ENCODE results near the gene NPC2. TPM values are rescaled to one million over a fixed set of nuclear protein-coding genes. Genes with fewer than 3 reads are reported as not detected.

The NPC2 gene
- total and polyA plus RNA-seq, 2 donors, result 99.8 to 288 TPM

DNA sequence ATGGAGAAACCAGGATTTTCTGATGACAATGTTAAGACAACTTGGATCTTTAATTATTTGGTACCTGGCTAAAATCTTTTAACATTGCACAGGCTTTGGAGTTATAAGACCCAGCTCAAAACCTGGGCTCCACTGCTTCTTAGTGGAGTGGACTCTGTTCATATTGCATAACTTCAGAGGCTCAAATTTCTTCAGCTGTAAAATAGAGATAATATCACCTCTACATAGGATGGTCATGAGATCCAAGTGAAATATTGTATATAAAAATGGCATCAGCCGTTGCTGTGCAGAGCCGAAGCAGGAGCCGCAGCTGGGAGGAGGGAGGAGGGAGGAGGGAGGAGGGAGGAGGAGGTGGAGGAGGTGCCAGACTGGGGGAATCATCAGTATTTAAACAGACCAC, 10.5 kb downstream of the NPC2 start:
- Histone ChIP-seq H3K36me3 (ENCODE audit: insufficient read depth) (peaks cover 6% of the 10 kb centered on the region), H3K27ac (ENCODE audit: low read depth) (no peak overlapping the region), H3K4me1 (ENCODE audit: insufficient read depth) (no peaks in the 10 kb centered on the region), H3K4me3 (ENCODE audit: low read depth, low read length) (no peak overlapping the region)
- DNase-seq (ENCODE audit: extremely low spot score), result no peak
- 73% methylated on average over 3 of the region's 3 CpGs for WGBS

DNA sequence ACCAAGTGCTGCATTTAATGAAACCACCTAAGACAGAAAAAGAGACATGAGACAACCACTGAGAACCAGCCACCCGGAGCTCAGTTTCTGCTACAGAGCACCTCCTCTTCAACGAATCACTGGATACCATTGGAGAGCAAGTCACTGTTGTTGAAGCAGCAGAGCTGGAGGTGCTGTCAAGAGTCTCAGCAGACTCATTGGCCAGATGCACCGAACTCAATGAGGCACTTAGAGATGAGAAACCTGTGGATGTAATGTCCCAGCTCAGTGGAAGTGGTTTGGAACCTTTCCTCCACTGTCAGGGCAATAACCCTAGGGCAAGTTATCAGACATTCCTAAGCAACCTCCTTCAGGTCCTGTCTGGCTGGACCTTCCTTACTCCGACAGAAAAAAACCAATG, 13.1 kb downstream of the NPC2 start:
- WGBS, result 80% methylated on average over 4 of the region's 4 CpGs
- H3K27ac ChIP-seq (ENCODE audit: low read depth), result no peak overlapping the region
- no peak overlapping the region for H3K4me3 ChIP-seq (ENCODE audit: low read depth, low read length)
- peaks cover 6% of the 10 kb centered on the region for H3K36me3 ChIP-seq (ENCODE audit: insufficient read depth)
- DNase-seq (ENCODE audit: extremely low spot score), result no peak
- H3K4me1 ChIP-seq (ENCODE audit: insufficient read depth), result no peaks in the 10 kb centered on the region

DNA sequence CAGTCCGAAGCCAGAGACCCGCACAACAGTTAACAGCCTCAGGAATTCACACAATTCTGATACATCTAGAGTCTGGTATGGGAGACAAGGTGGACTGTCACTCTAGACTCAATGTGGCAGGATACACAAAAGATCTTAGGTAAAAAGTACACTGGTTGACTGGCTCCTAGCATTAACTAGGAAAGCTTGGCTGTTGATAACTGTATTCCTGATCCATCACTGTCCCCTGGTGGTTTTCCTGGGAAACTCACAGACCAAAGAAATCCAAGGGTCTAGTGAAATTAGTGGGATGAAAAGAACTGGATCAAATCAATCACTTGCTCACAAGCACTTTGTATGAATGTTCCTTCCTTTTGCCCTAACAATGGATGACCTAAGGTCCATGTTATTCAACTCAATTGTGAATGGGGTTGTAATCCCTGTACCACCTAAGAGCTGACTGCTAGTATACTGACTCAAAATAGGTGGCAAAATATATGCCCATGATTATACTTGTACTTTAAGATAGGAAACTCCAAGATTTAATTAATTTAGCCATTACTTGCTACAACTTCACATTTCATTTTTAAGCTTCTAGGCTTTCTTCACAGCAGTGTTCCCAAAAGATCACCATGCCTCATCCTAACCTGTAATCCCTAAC, 14.0 kb downstream of the NPC2 start:
- Histone ChIP-seq H3K36me3 (ENCODE audit: insufficient read depth) (peaks cover 6% of the 10 kb centered on the region), H3K4me3 (ENCODE audit: low read depth, low read length) (no peak overlapping the region), H3K4me1 (ENCODE audit: insufficient read depth) (no peaks in the 10 kb centered on the region), H3K27ac (ENCODE audit: low read depth) (no peak overlapping the region)
- DNase-seq (ENCODE audit: extremely low spot score), result no peak
- 96% methylated on average over 2 of the region's 2 CpGs for WGBS

DNA sequence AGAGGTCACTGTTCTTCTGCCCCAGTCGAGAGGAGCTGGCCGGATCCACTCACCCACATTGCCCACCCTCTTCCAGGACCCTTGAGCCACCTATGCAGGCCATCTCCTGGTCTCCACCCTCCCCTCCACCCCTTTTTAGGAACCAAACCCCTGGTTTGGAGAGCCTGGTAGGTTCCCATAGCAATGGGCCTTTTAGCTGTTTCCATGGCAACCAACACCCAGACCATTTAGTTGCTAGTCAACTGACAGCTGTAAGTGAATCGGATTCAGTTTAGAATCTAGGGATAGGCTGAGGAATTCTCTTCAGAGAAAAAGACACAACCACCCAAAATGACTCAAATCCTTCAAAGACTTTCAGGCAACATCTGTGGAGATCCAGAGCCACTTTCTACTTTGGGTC, 16.5 kb downstream of the NPC2 start:
- H3K27ac ChIP-seq (ENCODE audit: low read depth), result no peak overlapping the region
- no peak overlapping the region for H3K4me3 ChIP-seq (ENCODE audit: low read depth, low read length)
- no peak for DNase-seq (ENCODE audit: extremely low spot score)
- no peaks in the 10 kb centered on the region for H3K36me3 ChIP-seq (ENCODE audit: insufficient read depth)
- 86% methylated on average over 3 of the region's 3 CpGs for WGBS
- H3K4me1 ChIP-seq (ENCODE audit: insufficient read depth), result no peaks in the 10 kb centered on the region

DNA sequence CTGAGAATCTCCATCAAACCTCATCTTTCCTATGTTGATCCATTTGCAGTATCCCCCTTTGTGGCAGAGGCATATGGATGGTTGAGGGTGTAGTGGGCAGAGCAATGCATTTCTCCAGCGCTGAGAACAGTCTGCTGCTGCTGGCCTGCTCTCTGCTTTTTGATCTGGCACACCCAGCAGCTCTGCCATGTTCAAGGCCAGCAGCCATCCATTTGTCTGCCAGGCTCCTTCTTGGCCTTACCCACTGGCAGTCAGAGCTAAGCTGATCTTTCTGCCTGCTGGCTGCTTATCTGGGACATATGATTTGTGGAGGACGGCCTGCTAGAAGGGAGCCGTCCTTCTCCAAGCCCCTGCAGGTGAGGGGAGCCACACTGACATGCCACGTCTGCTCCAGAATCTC, 17.0 kb downstream of the NPC2 start:
- no peak for DNase-seq (ENCODE audit: extremely low spot score)
- H3K36me3 ChIP-seq (ENCODE audit: insufficient read depth), result no peaks in the 10 kb centered on the region
- H3K4me1 ChIP-seq (ENCODE audit: insufficient read depth), result no peaks in the 10 kb centered on the region
- WGBS, result 84% methylated on average over 4 of the region's 4 CpGs
- H3K27ac ChIP-seq (ENCODE audit: low read depth), result no peak overlapping the region
- H3K4me3 ChIP-seq (ENCODE audit: low read depth, low read length), result no peak overlapping the region

DNA sequence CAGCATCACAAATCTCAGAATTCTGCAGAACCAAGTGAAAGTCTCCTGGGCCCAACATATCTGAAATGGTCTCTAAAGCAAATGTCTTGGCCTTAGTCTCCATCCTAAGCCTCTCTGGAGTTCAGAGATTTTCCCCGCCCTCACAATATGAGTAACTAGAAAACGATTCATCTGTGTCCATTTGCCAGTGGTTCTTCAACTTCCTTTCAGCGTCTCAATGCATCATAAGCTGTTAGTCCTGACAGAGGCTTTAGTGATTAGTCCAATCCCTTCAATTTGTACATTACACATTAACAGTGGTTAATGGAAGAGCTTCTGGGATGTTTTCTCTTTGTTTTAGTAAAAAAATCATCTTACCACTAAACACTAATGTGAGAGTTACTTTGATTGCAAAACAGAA, 17.4 kb downstream of the NPC2 start:
- no peaks in the 10 kb centered on the region for H3K36me3 ChIP-seq (ENCODE audit: insufficient read depth)
- no peak overlapping the region for H3K27ac ChIP-seq (ENCODE audit: low read depth)
- H3K4me3 ChIP-seq (ENCODE audit: low read depth, low read length), result no peak overlapping the region
- H3K4me1 ChIP-seq (ENCODE audit: insufficient read depth), result no peaks in the 10 kb centered on the region
- 43% methylated on average over 3 of the region's 3 CpGs for WGBS
- DNase-seq (ENCODE audit: extremely low spot score), result no peak

DNA sequence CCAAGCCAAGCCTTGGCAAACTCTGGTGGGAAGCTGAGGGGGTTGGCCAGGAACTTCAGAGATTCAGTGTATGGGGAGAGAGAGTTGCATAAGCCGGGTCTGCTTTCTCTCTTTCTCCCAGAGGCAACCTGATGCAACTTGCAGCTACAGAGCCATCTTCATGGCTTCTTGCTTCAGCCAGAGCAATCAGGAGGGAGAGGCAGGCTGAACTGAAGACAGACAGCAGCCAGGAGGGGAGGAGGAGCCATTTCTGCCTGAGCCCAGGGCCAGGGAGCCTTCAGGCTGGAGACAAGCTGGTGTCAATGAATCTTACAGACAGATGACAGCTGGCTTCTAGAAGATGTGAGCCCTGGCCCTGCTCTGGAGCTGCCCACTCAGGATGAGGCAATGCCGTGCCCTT, 18.7 kb downstream of the NPC2 start:
- Histone ChIP-seq H3K27ac (ENCODE audit: low read depth) (no peak overlapping the region), H3K36me3 (ENCODE audit: insufficient read depth) (no peaks in the 10 kb centered on the region), H3K4me1 (ENCODE audit: insufficient read depth) (no peaks in the 10 kb centered on the region), H3K4me3 (ENCODE audit: low read depth, low read length) (no peak overlapping the region)
- 80% methylated on average over 2 of the region's 2 CpGs for WGBS
- no peak for DNase-seq (ENCODE audit: extremely low spot score)

DNA sequence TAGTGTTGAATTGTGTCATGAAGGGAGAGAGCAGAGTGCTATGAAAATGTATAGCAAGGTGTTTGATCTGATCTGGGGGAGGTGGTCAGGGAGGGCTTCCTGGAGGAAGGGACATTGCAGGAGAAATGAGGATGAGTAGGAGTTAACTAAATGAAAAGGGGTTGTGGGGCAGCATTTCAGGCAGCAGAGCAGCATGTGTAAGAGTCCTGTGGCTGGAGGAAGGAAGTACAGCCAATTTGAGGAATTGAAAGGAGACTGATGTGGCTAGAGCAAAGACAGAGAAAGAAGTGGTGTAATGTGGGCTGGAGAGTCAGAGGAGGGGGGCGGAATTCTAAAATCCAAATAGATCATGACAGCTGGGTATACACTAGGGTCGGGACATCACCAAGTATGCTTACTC, 20.5 kb downstream of the NPC2 start:
- no peak overlapping the region for H3K27ac ChIP-seq (ENCODE audit: low read depth)
- H3K4me3 ChIP-seq (ENCODE audit: low read depth, low read length), result no peak overlapping the region
- WGBS, result 94% methylated on average over 2 of the region's 2 CpGs
- H3K36me3 ChIP-seq (ENCODE audit: insufficient read depth), result no peaks in the 10 kb centered on the region
- DNase-seq (ENCODE audit: extremely low spot score), result no peak
- H3K4me1 ChIP-seq (ENCODE audit: insufficient read depth), result no peaks in the 10 kb centered on the region

DNA sequence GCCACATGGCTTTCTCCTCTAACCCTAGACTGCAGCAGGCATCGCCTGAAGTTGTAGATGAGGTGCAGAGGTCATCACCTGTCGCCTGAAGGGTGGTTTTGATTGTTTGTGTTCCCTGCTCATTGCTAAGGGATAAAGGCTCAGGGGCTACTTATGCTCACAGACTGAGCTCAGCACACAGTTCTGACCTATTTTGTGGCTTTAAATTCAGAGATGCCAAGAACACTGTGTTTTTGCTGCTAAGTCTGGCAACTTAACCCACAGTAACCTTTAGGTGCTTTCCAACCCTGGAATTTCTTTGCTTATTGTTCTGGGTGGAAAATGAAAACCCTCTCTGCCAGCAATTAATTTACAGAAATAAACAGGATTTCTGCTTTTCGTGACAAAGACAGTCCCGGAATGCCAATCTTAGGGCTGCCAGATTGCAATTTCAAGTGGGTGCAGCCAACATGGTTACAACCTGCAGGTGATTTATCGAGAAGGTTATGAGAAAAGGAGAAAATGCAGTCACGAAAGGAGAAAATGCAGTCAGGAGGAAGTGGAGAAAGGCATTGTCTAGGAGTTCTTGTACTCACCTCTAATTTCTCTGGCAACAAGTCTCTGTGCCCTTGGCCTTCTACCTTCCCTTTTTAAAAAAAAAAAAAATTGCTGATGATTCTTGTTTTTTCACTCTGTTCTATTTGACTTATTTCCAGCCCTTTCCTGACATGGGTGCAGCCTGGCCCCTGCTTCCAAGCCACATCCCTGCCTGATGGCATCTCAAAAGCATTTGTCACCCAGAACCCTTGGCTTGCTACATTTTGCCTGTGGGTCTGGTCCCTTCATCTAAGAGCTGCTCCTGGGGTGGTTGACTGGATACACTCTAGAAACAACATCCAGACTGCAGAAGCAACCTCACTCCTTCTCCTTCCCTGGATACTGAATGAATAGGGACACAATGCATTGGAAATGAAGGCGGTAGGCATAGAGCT, 23.3 kb downstream of the NPC2 start:
- DNase-seq (ENCODE audit: extremely low spot score), result no peak
- Histone ChIP-seq H3K4me3 (ENCODE audit: low read depth, low read length) (no peak overlapping the region), H3K27ac (ENCODE audit: low read depth) (no peak overlapping the region), H3K36me3 (ENCODE audit: insufficient read depth) (no peaks in the 10 kb centered on the region), H3K4me1 (ENCODE audit: insufficient read depth) (no peaks in the 10 kb centered on the region)
- 83% methylated on average over 7 of the region's 7 CpGs for WGBS

DNA sequence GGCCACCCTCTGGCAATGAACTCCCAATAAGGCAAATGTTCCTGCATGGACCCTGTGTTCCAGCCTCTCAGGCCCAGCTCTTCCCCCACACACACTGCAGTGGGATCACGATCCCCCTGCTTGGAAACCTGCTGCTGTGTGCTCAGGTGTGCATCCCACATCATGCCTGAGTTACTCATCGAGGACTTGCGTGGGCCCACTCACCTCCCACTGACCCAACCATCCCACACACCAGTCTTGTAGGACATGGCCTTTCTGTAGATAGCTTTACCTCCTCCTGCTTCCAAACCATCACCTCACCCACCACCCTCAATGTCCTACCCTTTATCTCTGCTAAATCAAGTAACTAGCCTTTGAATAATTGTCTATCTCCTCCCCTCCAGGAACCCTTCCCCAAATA, 24.6 kb downstream of the NPC2 start:
- Histone ChIP-seq H3K36me3 (ENCODE audit: insufficient read depth) (no peaks in the 10 kb centered on the region), H3K27ac (ENCODE audit: low read depth) (no peak overlapping the region), H3K4me1 (ENCODE audit: insufficient read depth) (no peaks in the 10 kb centered on the region), H3K4me3 (ENCODE audit: low read depth, low read length) (no peak overlapping the region)
- 96% methylated on average over 3 of the region's 3 CpGs for WGBS
- no peak for DNase-seq (ENCODE audit: extremely low spot score)

DNA sequence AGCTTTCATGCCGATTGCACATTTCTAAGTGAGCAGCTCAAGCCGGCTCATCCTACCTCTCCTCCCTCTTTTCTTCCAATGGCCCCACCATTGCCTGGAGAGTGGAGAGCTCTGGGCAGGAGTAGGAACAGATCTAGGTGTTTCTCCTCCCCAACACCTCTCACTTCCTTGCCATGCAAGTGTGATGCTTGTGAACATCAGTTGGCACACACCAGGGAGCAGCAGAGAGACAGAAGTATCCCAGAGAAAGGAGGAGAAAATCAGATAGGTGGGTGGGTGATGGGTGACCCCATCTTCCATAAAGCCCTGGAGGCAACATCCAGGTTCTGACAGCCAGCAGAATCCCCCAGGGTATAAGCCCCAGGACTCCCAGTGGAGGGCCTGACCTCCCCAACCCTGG, 27.8 kb downstream of the NPC2 start:
- DNase-seq (ENCODE audit: extremely low spot score), result no peak
- H3K4me3 ChIP-seq (ENCODE audit: low read depth, low read length), result no peak overlapping the region

DNA sequence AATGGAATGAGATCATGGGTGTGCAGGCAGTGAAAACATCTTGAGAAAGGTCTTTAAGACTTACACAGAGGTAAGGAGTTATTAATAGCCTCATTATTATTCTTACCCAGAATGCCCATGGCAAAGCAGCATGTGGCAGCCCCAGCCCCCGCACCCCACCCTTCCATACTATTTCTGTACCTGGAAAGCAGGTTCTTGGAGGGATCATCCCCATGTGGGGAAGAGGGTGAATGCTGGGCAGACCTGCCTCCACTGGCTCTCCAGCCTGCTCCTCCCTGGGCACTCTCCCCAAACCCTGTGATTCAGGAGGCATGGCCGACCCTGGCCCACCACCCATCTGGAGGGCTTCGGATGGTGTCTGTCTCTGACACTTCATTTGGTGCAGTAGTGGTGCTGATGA, 28.3 kb downstream of the NPC2 start:
- Histone ChIP-seq H3K27ac (ENCODE audit: low read depth) (no peak overlapping the region), H3K4me1 (ENCODE audit: insufficient read depth) (no peaks in the 10 kb centered on the region), H3K4me3 (ENCODE audit: low read depth, low read length) (no peak overlapping the region), H3K36me3 (ENCODE audit: insufficient read depth) (no peaks in the 10 kb centered on the region)
- no peak for DNase-seq (ENCODE audit: extremely low spot score)
- 91% methylated on average over 3 of the region's 3 CpGs for WGBS

More for the DNA sequence above, 27.8 kb downstream of the NPC2 start:
- 82% methylated on average over 2 of the region's 2 CpGs for WGBS
- Histone ChIP-seq H3K27ac (ENCODE audit: low read depth) (no peak overlapping the region), H3K36me3 (ENCODE audit: insufficient read depth) (no peaks in the 10 kb centered on the region), H3K4me1 (ENCODE audit: insufficient read depth) (no peaks in the 10 kb centered on the region)

DNA sequence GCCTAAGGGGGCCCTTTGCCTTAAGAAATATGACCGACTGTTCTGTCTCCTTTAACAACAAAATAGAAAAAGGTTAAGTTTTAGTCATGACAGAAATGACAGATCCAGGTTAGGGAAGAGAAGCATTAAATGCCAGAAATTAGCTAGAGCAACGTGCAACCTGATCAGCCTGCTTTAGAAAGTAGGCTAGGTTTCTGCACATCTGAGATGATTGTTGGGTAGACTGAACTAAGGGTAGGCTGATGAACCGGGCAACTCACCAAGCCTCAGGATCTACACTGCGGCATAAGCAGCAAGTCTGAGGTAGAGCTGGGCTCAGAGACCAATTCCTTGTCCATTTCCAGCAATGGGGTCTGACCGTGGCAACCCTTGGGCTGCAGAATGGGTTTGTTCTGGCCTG, 29.4 kb downstream of the NPC2 start:
- no peak overlapping the region for H3K4me3 ChIP-seq (ENCODE audit: low read depth, low read length)
- H3K36me3 ChIP-seq (ENCODE audit: insufficient read depth), result no peaks in the 10 kb centered on the region
- DNase-seq (ENCODE audit: extremely low spot score), result no peak
- H3K4me1 ChIP-seq (ENCODE audit: insufficient read depth), result no peaks in the 10 kb centered on the region
- no peak overlapping the region for H3K27ac ChIP-seq (ENCODE audit: low read depth)
- 82% methylated on average over 5 of the region's 5 CpGs for WGBS

DNA sequence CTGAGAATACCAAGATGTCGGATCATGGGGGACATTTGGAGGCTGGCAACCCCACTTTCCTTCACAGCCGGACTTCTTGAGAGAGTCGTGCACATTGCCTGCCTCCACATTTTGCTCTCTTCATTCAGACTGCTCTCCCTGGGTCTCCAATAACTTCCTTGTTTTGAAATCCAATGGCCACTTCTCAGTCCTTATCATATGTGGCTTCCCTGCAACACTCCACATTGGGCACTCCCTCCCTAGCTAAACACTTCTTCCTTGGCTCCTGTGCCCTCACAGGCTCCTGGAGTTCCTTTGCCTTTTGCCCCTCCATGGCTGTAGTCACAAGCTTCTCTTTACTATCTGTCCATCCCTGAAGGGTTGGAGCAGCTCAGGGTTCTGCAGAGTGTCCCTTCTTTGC, 30.1 kb downstream of the NPC2 start:
- Histone ChIP-seq H3K36me3 (ENCODE audit: insufficient read depth) (no peaks in the 10 kb centered on the region), H3K27ac (ENCODE audit: low read depth) (no peak overlapping the region), H3K4me3 (ENCODE audit: low read depth, low read length) (no peak overlapping the region), H3K4me1 (ENCODE audit: insufficient read depth) (no peaks in the 10 kb centered on the region)
- DNase-seq (ENCODE audit: extremely low spot score), result no peak
- WGBS, result 87% methylated on average over 3 of the region's 3 CpGs

Data from urinary bladder (tissue), 4 donors.